HG02885 (cell line): ENCODE measurements around the gene ANKRD11.
"Not testable (repeated sequence)": the region's sequence is repeated elsewhere in the genome, so short reads cannot be mapped to it uniquely, and the experiment has no call there.

ENCODE experiments used
- ATAC-seq: cut with Tn5 transposase; IDR thresholded peaks from one replicate; pipeline ENCODE4 v1.9.1; 2021; ENCODE audit warnings: mild to moderate bottlenecking; ENCODE audit not compliant: unreplicated experiment, poor library complexity

ANKRD11 gene

DNA sequence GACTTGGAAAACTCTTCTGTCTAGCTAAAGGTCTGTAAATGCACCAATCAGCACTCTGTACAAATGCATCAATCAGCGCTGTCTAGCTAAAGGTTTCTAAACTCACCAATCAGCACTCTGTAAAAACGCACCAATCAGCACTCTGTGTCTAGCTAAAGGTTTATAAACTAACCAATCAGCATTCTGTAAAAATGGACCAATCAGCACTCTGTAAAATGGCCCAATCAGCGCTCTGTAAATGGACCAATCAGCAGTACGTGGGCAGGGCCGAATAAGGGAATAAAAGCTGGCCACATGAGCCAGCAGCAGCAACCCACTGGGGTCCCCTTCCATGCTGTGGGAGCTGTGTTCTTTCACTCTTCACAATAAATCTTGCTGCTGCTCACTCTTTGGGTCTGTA, 55.3 kb downstream of the ANKRD11 start:
- not testable (repeated sequence) for ATAC-seq

GRCh38 chr16:89434490-89434889, 55.9 kb downstream of the ANKRD11 start:
- no peak for ATAC-seq

GRCh38 chr16:89433363-89433984, 56.9 kb downstream of the ANKRD11 start:
- ATAC-seq = not testable (repeated sequence)

DNA sequence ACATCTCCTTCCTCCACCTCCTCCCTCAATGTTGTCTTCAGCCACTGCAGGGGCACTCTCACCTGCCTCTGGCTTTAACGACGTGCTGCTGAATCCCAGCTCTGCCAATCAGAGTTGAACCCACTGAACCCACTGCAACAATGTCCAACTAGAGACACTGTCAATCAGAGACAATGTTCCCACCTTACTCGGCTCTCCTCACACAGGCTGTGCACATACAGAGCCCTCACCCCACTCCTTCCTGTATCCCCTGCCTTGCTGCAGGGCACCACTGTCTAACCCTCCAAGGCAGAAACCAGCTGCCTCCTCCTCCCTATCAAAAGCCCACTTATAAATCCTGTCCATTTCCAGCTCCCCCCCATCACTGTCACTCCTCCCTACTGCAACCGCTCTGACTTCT, 58.7 kb downstream of the ANKRD11 start:
- no peak for ATAC-seq

DNA sequence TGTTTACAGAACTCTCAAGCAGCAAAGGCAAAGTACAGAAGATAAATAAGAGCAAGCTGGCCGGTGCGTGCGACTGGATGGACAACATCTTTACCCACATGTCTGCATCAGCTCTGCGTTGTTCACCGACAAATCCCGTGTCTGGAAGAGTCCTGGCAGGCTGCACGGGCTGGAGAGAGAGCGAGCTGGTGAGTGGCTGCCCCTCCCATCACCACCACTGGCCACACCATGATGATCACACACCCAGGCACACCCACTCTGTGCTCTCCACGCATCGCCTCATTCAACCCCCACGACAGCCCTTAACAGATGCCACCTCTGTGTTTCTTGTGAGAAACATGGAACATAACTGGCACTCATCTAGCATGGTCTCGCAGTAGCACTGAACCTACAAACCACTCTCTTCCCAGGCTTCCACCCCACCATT, 59.2 kb downstream of the ANKRD11 start:
- ATAC-seq = no peak

GRCh38 chr16:89430436-89431157, 59.8 kb downstream of the ANKRD11 start:
- ATAC-seq = no peak

GRCh38 chr16:89428605-89429004, 61.8 kb downstream of the ANKRD11 start:
- ATAC-seq = not testable (repeated sequence)

DNA sequence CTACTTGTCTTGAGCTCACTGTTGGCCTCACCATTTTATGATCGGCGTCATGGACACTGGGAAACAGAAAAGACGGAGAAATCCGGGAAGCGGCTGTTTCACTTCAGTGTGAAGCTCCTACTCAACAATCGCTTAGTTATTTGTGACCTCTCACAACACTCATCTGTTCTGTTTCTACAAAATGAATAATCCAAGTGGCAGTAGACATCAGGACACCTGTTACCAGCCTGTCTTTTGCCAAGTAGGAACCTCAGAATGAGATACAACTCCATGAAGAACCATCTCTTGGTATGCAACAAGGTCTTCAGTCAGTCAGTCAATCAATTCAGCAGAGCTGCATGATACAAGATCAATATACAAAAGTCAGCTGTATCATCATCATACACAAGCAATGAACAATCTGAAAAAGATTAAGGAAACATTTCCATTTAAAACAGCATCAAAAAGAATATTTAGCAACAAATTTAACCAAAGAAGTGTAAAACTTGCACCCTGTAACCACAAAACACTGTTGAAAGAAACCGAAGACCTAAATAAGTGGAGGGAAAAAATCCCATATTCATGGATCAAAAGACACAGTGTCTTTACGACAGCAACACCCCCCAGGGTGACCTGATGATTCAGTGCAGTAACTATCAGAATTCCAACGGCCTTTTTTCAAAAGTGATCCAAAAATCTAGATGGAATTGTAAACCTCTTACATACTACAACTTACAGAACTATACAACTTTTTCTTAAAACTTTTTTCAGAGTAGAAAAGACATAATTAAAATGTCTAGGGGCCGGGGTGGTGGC, 63.4 kb downstream of the ANKRD11 start:
- ATAC-seq = no peak

GRCh38 chr16:89425523-89425922, 64.8 kb downstream of the ANKRD11 start:
- no peak for ATAC-seq

DNA sequence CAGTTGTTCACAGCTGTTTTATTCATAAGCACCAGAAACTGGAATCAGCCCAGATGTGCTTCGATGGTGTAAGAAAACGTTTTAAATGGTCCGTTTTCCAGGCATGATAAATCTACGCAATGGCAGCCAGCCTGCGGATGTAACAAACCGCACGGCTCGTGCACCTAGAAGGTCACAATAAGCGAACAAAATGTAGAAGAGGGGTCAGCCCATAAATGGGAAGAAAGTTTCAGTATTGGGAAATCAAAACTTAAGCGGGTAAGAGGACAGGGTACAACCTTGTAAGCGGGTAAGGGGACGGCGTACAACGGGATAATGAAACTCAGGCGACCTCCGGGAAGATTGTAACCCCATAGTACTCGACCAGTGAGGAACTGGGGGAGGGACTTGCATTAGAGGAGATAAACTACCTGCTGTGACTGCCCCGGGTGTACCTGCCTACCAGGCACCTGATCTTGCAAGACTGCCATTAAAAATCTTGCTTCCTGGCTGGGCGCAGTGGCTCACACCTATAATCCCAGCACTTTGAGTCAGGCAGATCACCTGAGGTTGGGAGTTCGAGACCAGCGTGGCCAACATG, 66.6 kb downstream of the ANKRD11 start:
- no peak for ATAC-seq

GRCh38 chr16:89422905-89423630, 67.3 kb downstream of the ANKRD11 start:
- peak; percentile 75 for ATAC-seq

DNA sequence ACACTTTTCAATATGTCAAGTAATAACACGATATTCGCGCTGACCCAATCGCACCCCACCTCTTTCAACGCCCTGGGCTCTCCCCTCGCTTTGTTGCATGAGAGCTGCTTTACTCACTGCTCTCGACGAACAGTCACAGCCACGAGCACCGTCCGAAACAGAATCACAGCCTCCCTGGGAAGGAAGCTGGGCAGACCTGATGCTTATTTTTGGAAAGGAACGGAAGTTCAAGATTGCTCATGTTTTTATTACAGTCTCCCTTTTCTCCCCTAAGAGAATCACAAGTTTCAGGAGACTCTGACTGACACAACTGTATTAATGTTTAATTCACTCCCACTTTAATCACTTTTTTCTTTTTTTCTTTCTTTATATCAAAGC, 67.8 kb downstream of the ANKRD11 start:
- peak; percentile 72 for ATAC-seq

DNA sequence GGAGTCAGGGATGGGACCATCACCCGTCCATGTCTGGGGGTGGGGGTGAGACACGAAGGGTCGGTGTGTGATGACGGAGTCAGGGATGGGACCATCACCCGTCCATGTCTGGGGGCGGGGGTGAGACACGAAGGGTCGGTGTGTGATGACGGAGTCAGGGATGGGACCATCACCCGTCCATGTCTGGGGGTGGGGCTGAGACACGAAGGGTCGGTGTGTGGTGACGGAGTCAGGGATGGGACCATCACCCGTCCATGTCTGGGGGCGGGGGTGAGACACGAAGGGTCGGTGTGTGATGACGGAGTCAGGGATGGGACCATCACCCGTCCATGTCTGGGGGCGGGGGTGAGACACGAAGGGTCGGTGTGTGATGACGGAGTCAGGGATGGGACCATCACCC, 69.1 kb downstream of the ANKRD11 start:
- ATAC-seq = not testable (repeated sequence)

GRCh38 chr16:89420204-89420603, 70.2 kb downstream of the ANKRD11 start:
- no peak for ATAC-seq

DNA sequence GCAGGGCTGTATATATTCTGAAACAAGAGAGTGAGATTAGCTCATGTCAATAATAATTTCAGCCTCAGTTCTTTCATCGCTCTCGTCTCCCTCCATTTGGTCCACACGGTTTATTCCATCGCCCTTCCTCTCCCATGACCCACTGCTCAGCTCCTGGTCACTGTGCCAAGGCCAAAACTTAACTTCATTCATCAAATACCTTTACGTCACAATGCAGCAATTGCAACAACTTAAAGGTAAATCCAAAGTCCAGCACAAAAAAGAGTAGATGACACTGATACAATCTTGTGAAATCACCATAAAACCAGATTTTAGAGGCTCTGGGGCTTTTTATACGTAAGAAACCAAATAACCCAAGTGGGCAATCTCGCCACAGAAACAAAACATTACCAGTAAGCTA, 72.0 kb downstream of the ANKRD11 start:
- no peak for ATAC-seq

- no peak for ATAC-seq
Observed at GRCh38 chr16:89417352-89417751, 73.0 kb downstream of the ANKRD11 start.

GRCh38 chr16:89413811-89414585, 76.4 kb downstream of the ANKRD11 start:
- ATAC-seq = no peak

DNA sequence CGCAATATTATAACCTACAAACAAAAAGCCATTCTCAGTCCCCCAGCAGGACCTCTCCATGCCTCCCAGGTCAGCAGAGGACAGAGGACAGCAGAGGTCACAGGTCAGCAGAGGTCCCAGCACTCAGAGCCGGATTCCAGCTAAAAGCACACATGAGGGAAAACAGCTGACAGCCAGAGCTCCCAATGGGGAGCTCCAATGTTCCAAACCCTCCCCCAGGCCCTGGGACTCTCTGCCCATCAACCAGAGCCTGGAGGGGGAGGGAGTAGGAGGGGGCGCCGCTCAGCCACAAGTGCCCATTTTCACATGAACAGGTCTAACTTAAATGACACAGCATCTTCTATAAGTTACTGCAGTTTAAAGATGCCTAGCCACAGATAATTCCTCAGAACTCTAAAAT, 77.5 kb downstream of the ANKRD11 start:
- no peak for ATAC-seq

GRCh38 chr16:89411335-89411850, 79.0 kb downstream of the ANKRD11 start:
- ATAC-seq = no peak
